Left cardiac atrium (tissue), 4 donors: Measurements from ENCODE around the gene CYB561D2. TPM values are rescaled to one million over a fixed set of nuclear protein-coding genes. Genes with fewer than 3 reads are reported as not detected.
"Not testable (repeated sequence)": the region's sequence is repeated elsewhere in the genome, so short reads cannot be mapped to it uniquely, and the experiment has no call there.

ENCODE experiments used
- ATAC-seq, 2 donors: fragments of 200-7000 bp; cut with Tn5 transposase; one replicate each; pipeline ENCODE4 v1.9.1; 2020; ENCODE audit warnings: mild to moderate bottlenecking in 2 of 2, moderate library complexity in 2 of 2
- DNase-seq: peaks from one replicate; pipeline ENCODE4 v3.0.0-alpha.2; 2020
- intact Hi-C, 2 donors: fragments of 100-400 bp; cut with DNase I; formaldehyde crosslinking; loops; one replicate each; pipeline versions ENCODE4 v1.14.1 to v1.15.1; 2022 to 2023
- long read RNA-seq: library from polyadenylated mRNA; unstranded; transcript quantifications from one replicate; pipeline ENCODE4 v2.0.0, GENCODE V29; 2021
- total RNA-seq, 2 donors: library from RNA; stranded (reverse); fragmentation: NEBNext Ultra II Directional; extraction: Animal tissue kit (Norgen Biotek cat#: 25700); gene quantifications; one replicate each; pipeline ENCODE4 v1.2.1, GENCODE V29; 2021
- donor health status: DM: no; HTN: yes; CAD: no.
- donor health status: DM: no; HTN: yes; CAD: no; lungs with severe emphysema.
- donor health status: DM: yes; HTN: yes; CAD: no.
- donor health status: Dilated cardiomyopathy.

CYB561D2 gene
- total RNA-seq: 1 to 10 TPM; 7.6 to 9.2 TPM
- long read RNA-seq, transcript CYB561D2-205 (4 exons, 1,319 nt): major isoform, 7 of 12 reads
- long read RNA-seq, partial matches to known transcripts: 0 of 12 reads
- long read RNA-seq, other reads (novel, unspliced or antisense): 0 of 12 reads

- peak; percentile 96 for DNase-seq
- intact Hi-C loops: no loop called here
- peak; percentile 94 to 97 for ATAC-seq
These were observed at the start of gene CYB561D2, which contains the start of gene NPRL2 for GRCh38 chr3:50350527-50351322. CYB561D2 (plus strand) TSS chr3:50350862; CDS start chr3:50351434, 572 bp downstream. NPRL2 (minus strand) TSS chr3:50350775; CDS start chr3:50350652, 123 bp downstream.

GRCh38 chr3:50302095-50303012 is 48.3 kb upstream of the CYB561D2 start:
- DNase-seq (no peak), ATAC-seq (no peak)
- intact Hi-C loops: no loop called here

GRCh38 chr3:50303013-50303815 is 47.4 kb upstream of the CYB561D2 start, which contains the start of gene HYAL1:
HYAL1 (minus strand) TSS chr3:50303574; CDS start chr3:50302956, 618 bp downstream.
- peak; percentile 4 to 26 for ATAC-seq
- intact Hi-C loops: no loop called here
- DNase-seq: peak; percentile 88

- no peak for ATAC-seq
- no peak for DNase-seq
- intact Hi-C loops: no loop called here
These were observed 46.1 kb upstream of the CYB561D2 start for GRCh38 chr3:50304601-50305000.

GRCh38 chr3:50312041-50312440 is 38.6 kb upstream of the CYB561D2 start:
- DNase-seq, intact Hi-C loops, ATAC-seq: not testable (repeated sequence)

- no peak for DNase-seq
- intact Hi-C loops: no loop called here
- no peak for ATAC-seq
These were observed 36.3 kb upstream of the CYB561D2 start for GRCh38 chr3:50314342-50314741.

- intact Hi-C loops: no loop called here
- no peak for ATAC-seq
- DNase-seq: no peak
These were observed 35.8 kb upstream of the CYB561D2 start for GRCh38 chr3:50314816-50315215.

GRCh38 chr3:50316657-50317242 is 33.9 kb upstream of the CYB561D2 start:
- intact Hi-C loops: no loop called here
- DNase-seq: peak; percentile 66
- peak in 1 of 2 donors; percentile 54 for ATAC-seq

GRCh38 chr3:50317300-50317699 is 33.4 kb upstream of the CYB561D2 start:
- intact Hi-C loops: no loop called here
- ATAC-seq (no peak), DNase-seq (no peak)

GRCh38 chr3:50318163-50318562 is 32.5 kb upstream of the CYB561D2 start:
- DNase-seq (no peak), ATAC-seq (no peak)
- intact Hi-C loops: no loop called here

- DNase-seq (no peak), ATAC-seq (no peak)
- intact Hi-C loops: no loop called here
These were observed 32.0 kb upstream of the CYB561D2 start for GRCh38 chr3:50318615-50319014.

GRCh38 chr3:50319181-50319893 is 31.3 kb upstream of the CYB561D2 start:
- intact Hi-C loops: no loop called here
- ATAC-seq: no peak
- DNase-seq: peak; percentile 23

- DNase-seq (no peak), ATAC-seq (no peak)
- intact Hi-C loops: loop anchor here in 1 of 2 donors (10.0 kb wide), 1 partner anchor 85 kb away; the partner anchor contains the start of gene GNAI2
These were observed 30.6 kb upstream of the CYB561D2 start for GRCh38 chr3:50319894-50320625.

GRCh38 chr3:50320853-50321335 is 29.8 kb upstream of the CYB561D2 start:
- DNase-seq: peak; percentile 85
- intact Hi-C loops: loop anchor here in 1 of 2 donors (10.0 kb wide), 1 partner anchor 86 kb away; the partner anchor contains the start of gene GNAI2
- ATAC-seq: peak; percentile 61 to 83

GRCh38 chr3:50321336-50322114 is 29.1 kb upstream of the CYB561D2 start:
- DNase-seq (peak; percentile 93), ATAC-seq (peak; percentile 79 to 87)
- intact Hi-C loops: loop anchor here in 1 of 2 donors (10.0 kb wide), 1 partner anchor 87 kb away; the partner anchor contains the start of gene GNAI2

GRCh38 chr3:50322115-50322385 is 28.6 kb upstream of the CYB561D2 start:
- no peak for DNase-seq
- no peak for ATAC-seq
- intact Hi-C loops: loop anchor here in 1 of 2 donors (10.0 kb wide), 1 partner anchor 87 kb away; the partner anchor contains the start of gene GNAI2
